ENCODE results near the gene EPYC.

DNA sequence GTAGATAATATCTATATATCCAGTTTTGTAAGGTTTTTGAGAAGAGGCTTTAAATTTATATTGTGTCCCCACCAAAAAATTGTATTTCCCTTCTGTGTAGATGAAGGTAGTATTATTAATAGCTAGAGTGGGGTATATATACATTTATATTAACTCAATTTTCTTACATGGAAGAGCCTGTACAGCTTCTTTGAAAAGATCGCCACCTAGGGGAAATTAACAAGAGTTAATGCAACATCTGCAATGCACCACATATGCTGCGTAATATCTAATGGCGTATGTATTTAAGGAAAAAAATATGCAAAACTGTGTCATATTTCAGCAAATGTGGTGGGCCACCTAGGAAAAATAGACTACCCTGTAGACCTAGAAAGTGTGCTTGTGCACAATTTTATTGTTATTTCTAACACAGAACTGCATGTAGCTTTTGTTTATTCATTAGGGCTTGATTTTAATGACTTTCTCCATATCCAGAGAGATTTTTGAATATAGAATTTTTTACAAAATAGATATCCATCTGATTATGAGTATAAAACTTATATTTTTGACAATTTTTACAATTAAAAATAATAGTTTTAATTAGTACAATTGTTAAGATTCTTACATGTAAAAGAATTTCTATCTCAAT, 63.8 kb downstream of the EPYC start:
- TF ChIP-seq EZH2 (IDR thresholded peaks at IDR 0.05) (no peak), POLR2AphosphoS5 (IDR thresholded peaks at IDR 0.05; ENCODE audit: borderline replicate concordance, low read depth, low read length) (no peak), FOXP2 (optimal IDR thresholded peaks at IDR 0.05; ENCODE audit: control extremely low read depth, extremely low read length, insufficient read depth) (no peak)

All from SK-N-MC (cell line).